Right atrium auricular region (tissue), 2 donors: ENCODE measurements around the gene NSL1. TPM values are rescaled to one million over a fixed set of nuclear protein-coding genes. Genes with fewer than 3 reads are reported as not detected.

ENCODE experiments used
- DNase-seq: peaks from one replicate; pipeline ENCODE4 v3.0.0-alpha.2; 2019; ENCODE audit warnings: low spot score
- H3K27ac ChIP-seq, 2 donors: fragments of 200-600 bp; sonication (generic); 1 replicate in 1 of 2; 2 replicates in 1 of 2; pipeline ENCODE4 v1.5.1; 2016 to 2019
- H3K27me3 ChIP-seq, 2 donors: fragments of 200-600 bp; sonication (generic); one replicate each; pipeline versions ENCODE4 v1.5.1 to v1.6.0; 2017 to 2019
- H3K36me3 ChIP-seq: fragments of 200-600 bp; sonication (generic); one replicate; pipeline ENCODE4 v1.5.1; 2016
- H3K4me1 ChIP-seq, 2 donors: fragments of 200-600 bp; sonication (generic); one replicate each; pipeline versions ENCODE4 v1.5.1 to v1.6.0; 2017 to 2019
- H3K4me3 ChIP-seq, 2 donors: fragments of 200-600 bp; sonication (generic); 1 replicate in 1 of 2; 2 replicates in 1 of 2; pipeline ENCODE4 v1.5.1; 2017 to 2019; ENCODE audit warnings: mild to moderate bottlenecking in 1 of 2, moderate library complexity in 1 of 2
- H3K9me3 ChIP-seq, 2 donors: fragments of 200-600 bp; sonication (generic); one replicate each; pipeline ENCODE4 v1.5.1; 2019
- total RNA-seq, 2 donors: library from RNA; depleted of rRNA; stranded (reverse); fragments of >200 nt; gene quantifications; one replicate each; pipeline ENCODE4 v1.1.0, GENCODE V29; 2016
- TF ChIP-seq, protein P1 (sequence below), 2 donors: fragments of 200-600 bp; sonication (generic); IDR thresholded peaks; one replicate each; pipeline ENCODE4 v1.5.1; 2019; ENCODE audit warnings: antibody characterized with exemption in 2 of 2

Gene NSL1
- total RNA-seq, 2 donors from 2014 or later: 28.2 to 46.1 TPM

DNA sequence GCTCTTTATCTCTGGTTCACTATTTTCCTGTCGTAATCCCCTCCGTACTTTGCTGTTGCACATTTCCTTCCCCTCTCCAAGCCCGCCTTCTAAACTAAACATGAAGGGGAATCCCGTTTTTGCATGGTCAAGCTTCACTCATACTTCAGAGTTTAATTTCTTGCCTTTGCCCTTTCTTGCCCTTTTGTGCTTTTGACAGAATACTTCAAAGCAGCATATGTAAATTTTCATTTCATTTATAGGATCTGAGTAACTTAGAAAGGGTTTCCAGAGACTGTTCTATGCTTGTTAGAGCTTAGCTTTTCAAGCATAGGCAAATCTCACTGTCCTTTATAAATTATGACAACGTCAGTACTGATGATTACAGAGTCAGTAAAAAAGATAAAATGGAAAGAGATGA lies 28.1 kb upstream of the NSL1 start:
- TF ChIP-seq, protein P1, sequence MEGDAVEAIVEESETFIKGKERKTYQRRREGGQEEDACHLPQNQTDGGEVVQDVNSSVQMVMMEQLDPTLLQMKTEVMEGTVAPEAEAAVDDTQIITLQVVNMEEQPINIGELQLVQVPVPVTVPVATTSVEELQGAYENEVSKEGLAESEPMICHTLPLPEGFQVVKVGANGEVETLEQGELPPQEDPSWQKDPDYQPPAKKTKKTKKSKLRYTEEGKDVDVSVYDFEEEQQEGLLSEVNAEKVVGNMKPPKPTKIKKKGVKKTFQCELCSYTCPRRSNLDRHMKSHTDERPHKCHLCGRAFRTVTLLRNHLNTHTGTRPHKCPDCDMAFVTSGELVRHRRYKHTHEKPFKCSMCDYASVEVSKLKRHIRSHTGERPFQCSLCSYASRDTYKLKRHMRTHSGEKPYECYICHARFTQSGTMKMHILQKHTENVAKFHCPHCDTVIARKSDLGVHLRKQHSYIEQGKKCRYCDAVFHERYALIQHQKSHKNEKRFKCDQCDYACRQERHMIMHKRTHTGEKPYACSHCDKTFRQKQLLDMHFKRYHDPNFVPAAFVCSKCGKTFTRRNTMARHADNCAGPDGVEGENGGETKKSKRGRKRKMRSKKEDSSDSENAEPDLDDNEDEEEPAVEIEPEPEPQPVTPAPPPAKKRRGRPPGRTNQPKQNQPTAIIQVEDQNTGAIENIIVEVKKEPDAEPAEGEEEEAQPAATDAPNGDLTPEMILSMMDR (IDR thresholded peaks at IDR 0.05): no peak
- DNase-seq: no peak
- H3K27ac ChIP-seq: no peak overlapping the region
- H3K4me3 ChIP-seq: no peak overlapping the region
- no peaks in the 10 kb centered on the region for H3K9me3 ChIP-seq
- H3K4me1 ChIP-seq: no peaks in the 10 kb centered on the region
- H3K27me3 ChIP-seq: no peaks in the 10 kb centered on the region
- H3K36me3 ChIP-seq: no peaks in the 10 kb centered on the region

DNA sequence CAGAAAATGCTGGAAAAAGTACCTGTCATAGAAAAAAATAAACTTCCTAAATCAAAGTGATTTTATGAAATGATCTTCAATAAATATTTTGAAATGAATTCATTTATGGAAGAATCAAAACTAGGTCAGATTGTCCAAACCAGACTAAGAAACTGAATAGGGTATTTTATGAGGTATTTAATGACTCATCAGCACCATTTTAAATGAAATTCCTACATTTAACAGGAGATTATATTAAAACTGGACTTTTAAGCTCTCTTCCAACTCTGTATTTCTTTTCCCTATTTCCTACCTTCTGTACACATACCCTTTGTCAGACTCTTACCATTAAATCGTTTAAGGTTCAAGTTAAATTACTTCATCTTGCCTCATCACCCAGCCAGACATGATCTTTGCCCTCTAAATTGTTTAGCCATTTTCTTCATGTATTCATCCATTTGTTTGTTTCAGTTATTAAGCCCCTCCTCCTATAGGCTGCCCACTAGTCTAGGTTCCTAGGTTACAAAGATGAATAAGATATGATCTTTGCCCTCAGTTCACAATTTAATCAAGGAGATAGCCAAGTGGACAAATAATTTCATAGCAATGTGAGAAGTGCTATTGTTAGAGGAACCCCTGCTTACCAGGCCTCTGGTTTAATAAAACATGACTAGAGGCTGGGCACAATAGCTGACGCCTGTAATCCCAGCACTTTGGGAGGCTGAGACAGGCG lies 25.1 kb upstream of the NSL1 start:
- Histone ChIP-seq H3K9me3 (no peaks in the 10 kb centered on the region), H3K27ac (no peak overlapping the region), H3K27me3 (no peaks in the 10 kb centered on the region), H3K4me1 (no peaks in the 10 kb centered on the region), H3K36me3 (no peaks in the 10 kb centered on the region), H3K4me3 (no peak overlapping the region)
- TF ChIP-seq, protein P1 (IDR thresholded peaks at IDR 0.05): no peak
- no peak for DNase-seq

DNA sequence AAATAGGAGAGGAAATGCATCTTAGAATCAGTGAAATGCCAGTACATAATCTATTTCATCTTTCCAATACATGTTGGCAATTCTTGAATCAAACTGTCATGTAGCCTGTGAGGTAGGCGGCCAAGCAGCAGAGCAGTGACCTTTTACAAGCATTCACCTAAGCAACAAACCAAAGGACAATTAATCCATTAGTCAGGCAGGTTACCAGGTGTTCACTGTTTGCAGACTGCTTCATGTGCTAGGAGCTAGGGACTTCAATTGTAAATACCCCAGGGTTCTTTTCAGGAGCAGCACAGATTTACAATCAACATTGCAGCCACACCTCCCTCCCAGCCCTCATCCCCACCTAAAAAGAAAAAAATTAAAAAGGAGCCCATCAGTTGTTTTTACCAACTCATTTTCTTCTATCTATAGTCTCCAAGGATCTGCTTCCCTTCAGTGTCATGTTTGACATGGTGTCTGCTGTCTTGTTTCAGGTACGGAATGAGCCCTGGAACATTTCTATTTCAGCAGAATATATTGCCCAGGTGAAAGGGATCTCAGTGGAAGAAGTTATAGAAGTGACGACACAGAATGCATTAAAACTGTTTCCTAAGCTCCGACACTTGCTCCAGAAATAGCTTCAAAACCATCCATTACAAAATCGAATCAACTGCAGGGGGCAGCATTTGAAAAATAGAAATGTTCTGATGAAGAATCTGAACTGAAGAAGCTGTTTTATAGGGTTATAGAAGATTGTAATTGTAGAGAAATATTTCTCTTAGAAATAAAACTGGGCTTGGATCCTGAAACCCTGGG lies 23.2 kb upstream of the NSL1 start:
- no peaks in the 10 kb centered on the region for H3K36me3 ChIP-seq
- DNase-seq: no peak
- H3K27ac ChIP-seq: no peak overlapping the region
- no peak overlapping the region for H3K4me3 ChIP-seq
- TF ChIP-seq, protein P1 (IDR thresholded peaks at IDR 0.05): peak; percentile 13 to 58
- H3K27me3 ChIP-seq: no peaks in the 10 kb centered on the region
- no peaks in the 10 kb centered on the region for H3K9me3 ChIP-seq
- no peaks in the 10 kb centered on the region for H3K4me1 ChIP-seq

DNA sequence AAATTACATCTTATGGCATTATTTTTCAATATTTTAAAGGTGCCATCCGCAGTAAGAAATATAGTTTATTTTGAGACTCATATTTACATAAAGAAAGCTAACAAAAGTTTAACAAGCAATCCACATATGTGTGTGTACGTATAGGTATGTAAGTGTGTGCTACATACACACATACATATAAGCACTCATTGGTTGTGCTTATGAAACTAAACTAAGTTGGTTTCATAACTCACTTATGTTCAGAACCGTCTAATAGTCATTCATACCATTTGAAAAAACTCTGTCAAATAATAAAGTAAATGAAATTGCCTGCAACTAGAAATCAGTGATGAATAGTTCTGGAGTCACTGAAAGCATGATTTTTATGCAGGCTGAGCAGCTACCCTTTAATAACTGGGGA lies 14.2 kb upstream of the NSL1 start:
- Histone ChIP-seq H3K4me1 (no peaks in the 10 kb centered on the region), H3K27me3 (no peaks in the 10 kb centered on the region), H3K27ac (no peak overlapping the region), H3K9me3 (no peaks in the 10 kb centered on the region), H3K36me3 (peaks cover 42% of the 10 kb centered on the region), H3K4me3 (no peak overlapping the region)
- TF ChIP-seq, protein P1 (IDR thresholded peaks at IDR 0.05): no peak
- no peak for DNase-seq

DNA sequence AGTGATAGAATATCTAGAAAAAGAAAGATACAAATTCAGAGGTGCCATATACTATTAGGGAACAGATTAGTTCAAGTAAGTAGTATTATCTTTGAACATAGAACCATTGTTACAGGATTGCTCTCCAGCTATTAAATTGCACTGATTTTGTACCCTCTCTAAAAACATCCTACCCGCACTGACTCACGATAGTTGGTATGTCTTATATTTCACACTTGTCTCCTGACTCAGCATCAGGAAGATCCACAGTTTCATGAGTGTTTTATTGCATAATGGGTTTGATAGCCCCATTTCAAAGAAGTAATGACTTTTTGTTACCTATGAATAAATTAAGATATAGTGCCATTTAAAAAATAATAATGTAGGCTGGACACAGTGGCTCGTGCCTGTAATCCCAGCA lies 6.1 kb upstream of the NSL1 start:
- TF ChIP-seq, protein P1 (IDR thresholded peaks at IDR 0.05): no peak
- H3K36me3 ChIP-seq: peaks cover 20% of the 10 kb centered on the region

More for the DNA sequence above, 6.1 kb upstream of the NSL1 start:
- DNase-seq: no peak
- Histone ChIP-seq H3K4me1 (peaks cover 0 to 5% of the 10 kb centered on the region in 2 donors), H3K27me3 (no peaks in the 10 kb centered on the region), H3K9me3 (no peaks in the 10 kb centered on the region), H3K27ac (no peak overlapping the region), H3K4me3 (no peak overlapping the region)
